OCI-LY7 (cell line): ENCODE data around the gene NUP93.

Source experiments
- EZH2phosphoT487 ChIP-seq: fragments of 200-600 bp; sonication (generic); IDR thresholded peaks from 2 replicates; pipeline ENCODE4 v1.6.1; 2018; ENCODE audit warnings: low read depth, borderline replicate concordance, mild to moderate bottlenecking, mixed run types, antibody characterized with exemption, low read length, moderate library complexity, mixed read lengths
- TF ChIP-seq, protein P1 (sequence below): fragments of 200-600 bp; sonication (generic); conservative IDR thresholded peaks from 2 replicates; pipeline ENCODE4 v1.5.1; 2014; ENCODE audit warnings: mild to moderate bottlenecking, antibody characterized with exemption, low read length, moderate library complexity, mixed read lengths

DNA sequence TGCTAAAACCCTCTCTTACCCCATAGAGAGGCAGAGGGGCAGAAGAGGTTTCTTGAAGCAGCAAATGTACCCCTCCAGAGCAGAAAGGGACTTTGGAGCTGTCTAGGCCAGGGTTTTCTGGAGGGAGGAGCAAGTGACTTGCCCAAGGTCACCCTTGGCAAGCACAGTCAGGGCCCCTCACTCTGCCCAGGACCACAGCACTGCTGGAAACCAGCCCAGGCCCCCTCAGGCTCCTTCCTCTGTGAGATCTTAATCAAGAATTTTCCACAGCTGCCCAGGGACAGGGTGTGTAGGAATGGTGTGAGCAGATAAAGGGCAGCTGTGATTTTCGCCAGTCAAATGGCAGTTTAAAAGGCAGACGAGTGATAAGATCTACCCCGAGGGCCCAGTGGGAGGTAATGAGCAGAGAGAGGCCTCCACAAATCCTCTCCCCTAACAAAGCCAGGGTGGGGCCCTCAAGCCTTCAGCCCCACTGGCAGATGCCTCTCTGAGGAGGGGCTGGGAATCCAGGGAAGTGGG is 131.2 kb downstream of the NUP93 start:
- TF ChIP-seq, protein P1, sequence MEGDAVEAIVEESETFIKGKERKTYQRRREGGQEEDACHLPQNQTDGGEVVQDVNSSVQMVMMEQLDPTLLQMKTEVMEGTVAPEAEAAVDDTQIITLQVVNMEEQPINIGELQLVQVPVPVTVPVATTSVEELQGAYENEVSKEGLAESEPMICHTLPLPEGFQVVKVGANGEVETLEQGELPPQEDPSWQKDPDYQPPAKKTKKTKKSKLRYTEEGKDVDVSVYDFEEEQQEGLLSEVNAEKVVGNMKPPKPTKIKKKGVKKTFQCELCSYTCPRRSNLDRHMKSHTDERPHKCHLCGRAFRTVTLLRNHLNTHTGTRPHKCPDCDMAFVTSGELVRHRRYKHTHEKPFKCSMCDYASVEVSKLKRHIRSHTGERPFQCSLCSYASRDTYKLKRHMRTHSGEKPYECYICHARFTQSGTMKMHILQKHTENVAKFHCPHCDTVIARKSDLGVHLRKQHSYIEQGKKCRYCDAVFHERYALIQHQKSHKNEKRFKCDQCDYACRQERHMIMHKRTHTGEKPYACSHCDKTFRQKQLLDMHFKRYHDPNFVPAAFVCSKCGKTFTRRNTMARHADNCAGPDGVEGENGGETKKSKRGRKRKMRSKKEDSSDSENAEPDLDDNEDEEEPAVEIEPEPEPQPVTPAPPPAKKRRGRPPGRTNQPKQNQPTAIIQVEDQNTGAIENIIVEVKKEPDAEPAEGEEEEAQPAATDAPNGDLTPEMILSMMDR: no peak
- no peak for TF ChIP-seq EZH2phosphoT487
